GM23338 (cell line): Measurements from ENCODE around the gene SLC12A6. TPM values are rescaled to one million over a fixed set of nuclear protein-coding genes. Genes with fewer than 3 reads are reported as not detected.

Source experiments
- ATAC-seq: fragments of 200-7000 bp; cut with Tn5 transposase; 3 replicates; pipeline ENCODE4 v1.9.1; 2020
- DNase-seq: peaks from one replicate; pipeline ENCODE4 v3.0.0-alpha.2; 2015; ENCODE audit warnings: low spot score
- H2AFZ ChIP-seq: fragments of 200-600 bp; sonication (generic); 2 replicates; pipeline ENCODE4 v1.8.0; 2016; ENCODE audit warnings: antibody characterized with exemption, mild to moderate bottlenecking, moderate library complexity
- H3F3A ChIP-seq: fragments of 200-600 bp; sonication (generic); replicated peaks from 2 replicates; pipeline ENCODE4 v1.8.0; 2017; ENCODE audit warnings: antibody characterized with exemption, mixed run types, low read depth
- H3K27ac ChIP-seq: fragments of 200-600 bp; sonication (generic); 2 replicates; pipeline ENCODE4 v1.6.1; 2016; ENCODE audit warnings: low read depth
- H3K27me3 ChIP-seq: fragments of 200-600 bp; sonication (generic); 2 replicates; pipeline ENCODE4 v1.8.0; 2016; ENCODE audit warnings: mild to moderate bottlenecking, mixed run types, moderate library complexity; ENCODE audit not compliant: insufficient read depth
- H3K36me3 ChIP-seq: fragments of 200-600 bp; sonication (generic); 2 replicates; pipeline ENCODE4 v1.8.0; 2016; ENCODE audit warnings: mild to moderate bottlenecking; ENCODE audit not compliant: insufficient read depth
- H3K4me1 ChIP-seq: fragments of 200-600 bp; sonication (generic); 2 replicates; pipeline ENCODE4 v1.8.0; 2016; ENCODE audit warnings: mild to moderate bottlenecking, moderate library complexity; ENCODE audit not compliant: insufficient read depth
- H3K4me2 ChIP-seq: fragments of 200-600 bp; sonication (generic); 2 replicates; pipeline ENCODE4 v1.7.1; 2017; ENCODE audit warnings: mixed run types
- H3K4me3 ChIP-seq: fragments of 200-600 bp; sonication (generic); 2 replicates; pipeline ENCODE4 v1.6.1; 2016; ENCODE audit warnings: mixed run types
- H3K79me2 ChIP-seq: fragments of 200-600 bp; sonication (generic); replicated peaks from 2 replicates; pipeline ENCODE4 v1.8.0; 2017; ENCODE audit warnings: mild to moderate bottlenecking; ENCODE audit not compliant: insufficient read depth
- H3K9me2 ChIP-seq: fragments of 200-600 bp; sonication (generic); 2 replicates; pipeline ENCODE4 v1.8.0; 2017; ENCODE audit not compliant: insufficient read depth
- H4K20me1 ChIP-seq: fragments of 200-600 bp; sonication (generic); replicated peaks from 2 replicates; pipeline ENCODE4 v1.8.0; 2017; ENCODE audit warnings: mild to moderate bottlenecking; ENCODE audit not compliant: insufficient read depth
- H3K27ac Mint-ChIP-seq: 2 replicates; pipeline ENCODE4 v1.8.0; 2020; ENCODE audit warnings: inconsistent platforms, mild to moderate bottlenecking, moderate library complexity, mixed read lengths
- H3K27me3 Mint-ChIP-seq: 3 replicates; pipeline ENCODE4 v1.8.0; 2022; ENCODE audit warnings: low read depth, mild to moderate bottlenecking, moderate library complexity, mixed read lengths, inconsistent platforms; ENCODE audit not compliant: insufficient read depth, poor library complexity
- H3K36me3 Mint-ChIP-seq: 3 replicates; pipeline ENCODE4 v1.8.0; 2021; ENCODE audit warnings: low read depth, mild to moderate bottlenecking, inconsistent platforms, moderate library complexity, mixed read lengths
- H3K4me1 Mint-ChIP-seq: 3 replicates; pipeline ENCODE4 v1.8.0; 2020; ENCODE audit warnings: mild to moderate bottlenecking, inconsistent platforms, mixed read lengths
- H3K4me3 Mint-ChIP-seq: 3 replicates; pipeline ENCODE4 v1.8.0; 2021; ENCODE audit warnings: moderate library complexity, mild to moderate bottlenecking, inconsistent platforms, mixed read lengths
- H3K9me3 Mint-ChIP-seq: 3 replicates; pipeline ENCODE4 v1.8.0; 2020; ENCODE audit warnings: moderate library complexity, mild to moderate bottlenecking, inconsistent platforms, mixed read lengths
- CREB1 ChIP-seq: fragments of 250-450 bp; sonication (Bioruptor Pico); IDR thresholded peaks from 2 replicates; pipeline ENCODE4 v1.5.0; 2020; ENCODE audit warnings: low read depth, mild to moderate bottlenecking, moderate library complexity
- CTCF ChIP-seq, 2 experiments: fragments of 200-600 bp in 1 of 2; sonication (generic) in 1 of 2; conservative IDR thresholded peaks; 2 replicates each; pipeline versions ENCODE4 v1.5.1 to v1.6.1; 2016 to 2017; ENCODE audit warnings: antibody characterized with exemption in 2 of 2, low read depth in 2 of 2, mild to moderate bottlenecking in 2 of 2, moderate library complexity in 1 of 2
- ETS1 ChIP-seq: IDR thresholded peaks from 2 replicates; pipeline ENCODE4 v1.6.1; 2016; ENCODE audit warnings: antibody characterized with exemption
- EZH2 ChIP-seq: fragments of 200-600 bp; sonication (generic); IDR thresholded peaks from one replicate; pipeline ENCODE4 v1.8.0; 2017; ENCODE audit warnings: antibody characterized with exemption, mild to moderate bottlenecking, low read depth; ENCODE audit not compliant: unreplicated experiment
- EZH2phosphoT487 ChIP-seq: fragments of 200-600 bp; sonication (generic); IDR thresholded peaks from one replicate; pipeline ENCODE4 v1.8.1; 2018; ENCODE audit warnings: antibody characterized with exemption; ENCODE audit not compliant: unreplicated experiment
- JUNB ChIP-seq: IDR thresholded peaks from one replicate; pipeline ENCODE4 v1.6.1; 2016; ENCODE audit warnings: antibody characterized with exemption; ENCODE audit not compliant: unreplicated experiment
- NANOG ChIP-seq: IDR thresholded peaks from 2 replicates; pipeline ENCODE4 v1.6.1; 2016; ENCODE audit warnings: antibody characterized with exemption, borderline replicate concordance
- POLR2AphosphoS5 ChIP-seq: IDR thresholded peaks from 2 replicates; pipeline ENCODE4 v1.6.1; 2016; ENCODE audit warnings: antibody characterized with exemption, low read depth
- REST ChIP-seq: IDR thresholded peaks from one replicate; pipeline ENCODE4 v1.6.1; 2018; ENCODE audit warnings: antibody characterized with exemption; ENCODE audit not compliant: unreplicated experiment
- STAT1 ChIP-seq: IDR thresholded peaks from one replicate; pipeline ENCODE4 v1.6.1; 2016; ENCODE audit warnings: antibody characterized with exemption; ENCODE audit not compliant: unreplicated experiment
- ZNF114 ChIP-seq: fragments of 250-450 bp; sonication (Bioruptor Pico); IDR thresholded peaks from 2 replicates; pipeline ENCODE4 v1.5.0; 2020; ENCODE audit warnings: mild to moderate bottlenecking, moderate library complexity
- ZNF331 ChIP-seq: fragments of 250-450 bp; sonication (Bioruptor Pico); IDR thresholded peaks from 2 replicates; pipeline ENCODE4 v1.5.0; 2020; ENCODE audit warnings: low read depth, mild to moderate bottlenecking, moderate library complexity
- ZNF462 ChIP-seq: fragments of 250-450 bp; sonication (Bioruptor Pico); IDR thresholded peaks from 2 replicates; pipeline ENCODE4 v1.5.0; 2020; ENCODE audit warnings: mild to moderate bottlenecking, moderate library complexity
- polyA plus RNA-seq: library from polyadenylated mRNA; unstranded; fragments of >200 nt; fragmentation: Nextera tagmentation; extraction: Ambion mirVana; gene quantifications from 2 replicates; pipeline ENCODE4 v1.2.1, GENCODE V29; 2016
- total RNA-seq: library from RNA; depleted of rRNA; stranded (reverse); fragments of >200 nt; shearing (Covaris generic); gene quantifications from 2 replicates; pipeline ENCODE4 v1.2.3, GENCODE V29; 2014

SLC12A6 gene
- total and polyA plus RNA-seq, 2 experiments from 2014 or later: 2.4 to 14.1 TPM

- Mint-ChIP-seq H3K27ac (no peak overlapping the region), H3K4me3 (no peak overlapping the region)
- ATAC-seq: no peak
These were observed 7.3 kb downstream of the SLC12A6 start for GRCh38 chr15:34330279-34330678.

More at GRCh38 chr15:34330279-34330678, 7.3 kb downstream of the SLC12A6 start:
- Histone ChIP-seq H3K79me2 (no peaks in the 10 kb centered on the region), H2AFZ (no peak overlapping the region), H3K27ac (no peak overlapping the region), H3K9me2 (no peaks in the 10 kb centered on the region), H3K36me3 (no peaks in the 10 kb centered on the region), H3K27me3 (no peaks in the 10 kb centered on the region), H3K4me3 (no peak overlapping the region), H3F3A (no peaks in the 10 kb centered on the region), H4K20me1 (no peaks in the 10 kb centered on the region; the same call in 1 of the 2 replicates), H3K4me2 (no peak overlapping the region), H3K4me1 (no peaks in the 10 kb centered on the region)
- no peaks in the 10 kb centered on the region for H3K27me3 Mint-ChIP-seq
- TF ChIP-seq CTCF (conservative IDR thresholded peaks at IDR 0.05; ENCODE audit: low read depth in 2 of 2): no peak
- no peak for TF ChIP-seq EZH2
- TF ChIP-seq ZNF462 (CRISPR knock-in tag): no peak
- TF ChIP-seq ZNF331 (CRISPR knock-in tag): no peak
- no peak for TF ChIP-seq STAT1
- TF ChIP-seq POLR2AphosphoS5: no peak
- TF ChIP-seq CREB1: no peak
- no peak for TF ChIP-seq NANOG
- no peak for TF ChIP-seq EZH2phosphoT487
- TF ChIP-seq JUNB: no peak
- no peak for TF ChIP-seq ETS1
- no peak for TF ChIP-seq REST
- TF ChIP-seq ZNF114 (CRISPR knock-in tag): no peak
- DNase-seq: no peak
- no peaks in the 10 kb centered on the region for H3K9me3 Mint-ChIP-seq
- no peaks in the 10 kb centered on the region for H3K4me1 Mint-ChIP-seq
- no peaks in the 10 kb centered on the region for H3K36me3 Mint-ChIP-seq
